ENCODE results near the gene OGFR.
A peak's percentile ranks its signal among the peaks of the same experiment; 100 is the strongest.

The OGFR gene

GRCh38 chr20:62795023-62795761 lies 9.4 kb upstream of the OGFR start:
- Histone ChIP-seq H3F3A (ENCODE audit: insufficient read depth) (peaks cover 15% of the 10 kb centered on the region), H3K36me3 (ENCODE audit: low read length) (no peaks in the 10 kb centered on the region), H3K79me2 (ENCODE audit: insufficient read depth, low read length) (no peaks in the 10 kb centered on the region), H3K4me3 (ENCODE audit: insufficient read depth, low read length, poor library complexity, severe bottlenecking) (peak overlapping the region; percentile 39), H3K27me3 (ENCODE audit: low read length) (no peaks in the 10 kb centered on the region), H4K20me1 (ENCODE audit: low read depth, low read length) (no peaks in the 10 kb centered on the region), H2AFZ (ENCODE audit: low read depth, low read length, severe bottlenecking) (peak overlapping the region; percentile 75), H3K9ac (ENCODE audit: low read length) (peak overlapping the region; percentile 50), H3K27ac (ENCODE audit: low read depth, low read length) (peak overlapping the region; percentile 84), H3K9me2 (replicated peaks; ENCODE audit: insufficient read depth, low read length) (no peaks in the 10 kb centered on the region), H3K4me2 (ENCODE audit: low read depth, low read length, poor library complexity, severe bottlenecking) (peak overlapping the region; percentile 83), H3K9me3 (ENCODE audit: insufficient read depth, low read length) (no peaks in the 10 kb centered on the region)
- TF ChIP-seq EZH2phosphoT487 (conservative IDR thresholded peaks at IDR 0.05; ENCODE audit: low read length), result no peak
- no peak for TF ChIP-seq CTCF (IDR thresholded peaks at IDR 0.05; ENCODE audit: insufficient read depth, low read length, poor library complexity, severe bottlenecking)

GRCh38 chr20:62796699-62797491 lies 7.7 kb upstream of the OGFR start:
- H2AFZ ChIP-seq (ENCODE audit: low read depth, low read length, severe bottlenecking), result no peak overlapping the region
- H3K9me3 ChIP-seq (ENCODE audit: insufficient read depth, low read length), result no peaks in the 10 kb centered on the region
- TF ChIP-seq EZH2phosphoT487 (conservative IDR thresholded peaks at IDR 0.05; ENCODE audit: low read length) (no peak), CTCF (IDR thresholded peaks at IDR 0.05; ENCODE audit: insufficient read depth, low read length, poor library complexity, severe bottlenecking) (no peak)
- H3K9ac ChIP-seq (ENCODE audit: low read length), result peak overlapping the region; percentile 57
- no peaks in the 10 kb centered on the region for H4K20me1 ChIP-seq (ENCODE audit: low read depth, low read length)
- H3K4me2 ChIP-seq (ENCODE audit: low read depth, low read length, poor library complexity, severe bottlenecking), result peak overlapping the region; percentile 72
- H3K9me2 ChIP-seq (replicated peaks; ENCODE audit: insufficient read depth, low read length), result no peaks in the 10 kb centered on the region
- no peaks in the 10 kb centered on the region for H3K79me2 ChIP-seq (ENCODE audit: insufficient read depth, low read length)
- H3K27me3 ChIP-seq (ENCODE audit: low read length), result no peaks in the 10 kb centered on the region
- peak overlapping the region; percentile 73 for H3K4me3 ChIP-seq (ENCODE audit: insufficient read depth, low read length, poor library complexity, severe bottlenecking)
- peak overlapping the region; percentile 84 for H3K27ac ChIP-seq (ENCODE audit: low read depth, low read length)
- H3F3A ChIP-seq (ENCODE audit: insufficient read depth), result peaks cover 19% of the 10 kb centered on the region
- no peaks in the 10 kb centered on the region for H3K36me3 ChIP-seq (ENCODE audit: low read length)

- no peak overlapping the region for H3K4me2 ChIP-seq (ENCODE audit: low read depth, low read length, poor library complexity, severe bottlenecking)
- no peak overlapping the region for H3K27ac ChIP-seq (ENCODE audit: low read depth, low read length)
- no peaks in the 10 kb centered on the region for H4K20me1 ChIP-seq (ENCODE audit: low read depth, low read length)
- no peaks in the 10 kb centered on the region for H3K9me3 ChIP-seq (ENCODE audit: insufficient read depth, low read length)
- H3K27me3 ChIP-seq (ENCODE audit: low read length), result no peaks in the 10 kb centered on the region
- TF ChIP-seq CTCF (IDR thresholded peaks at IDR 0.05; ENCODE audit: insufficient read depth, low read length, poor library complexity, severe bottlenecking), result no peak
- TF ChIP-seq EZH2phosphoT487 (conservative IDR thresholded peaks at IDR 0.05; ENCODE audit: low read length), result no peak
- H3K79me2 ChIP-seq (ENCODE audit: insufficient read depth, low read length), result no peaks in the 10 kb centered on the region
- no peaks in the 10 kb centered on the region for H3K36me3 ChIP-seq (ENCODE audit: low read length)
- no peak overlapping the region for H3K4me3 ChIP-seq (ENCODE audit: insufficient read depth, low read length, poor library complexity, severe bottlenecking)
- H3F3A ChIP-seq (ENCODE audit: insufficient read depth), result peaks cover 19% of the 10 kb centered on the region
- no peak overlapping the region for H2AFZ ChIP-seq (ENCODE audit: low read depth, low read length, severe bottlenecking)
- peak overlapping the region; percentile 57; the same call in 1 of the 2 replicates for H3K9ac ChIP-seq (ENCODE audit: low read length)
- H3K9me2 ChIP-seq (replicated peaks; ENCODE audit: insufficient read depth, low read length), result no peaks in the 10 kb centered on the region
Observed at GRCh38 chr20:62797671-62798532, 6.7 kb upstream of the OGFR start.

All from SU-DHL-6 (cell line).